ENCODE data around the gene PSMD11. TPM values are rescaled to one million over a fixed set of nuclear protein-coding genes. Genes with fewer than 3 reads are reported as not detected.

PSMD11 gene
- total RNA-seq, 1 experiment from 2014 or later = 212 TPM

DNA sequence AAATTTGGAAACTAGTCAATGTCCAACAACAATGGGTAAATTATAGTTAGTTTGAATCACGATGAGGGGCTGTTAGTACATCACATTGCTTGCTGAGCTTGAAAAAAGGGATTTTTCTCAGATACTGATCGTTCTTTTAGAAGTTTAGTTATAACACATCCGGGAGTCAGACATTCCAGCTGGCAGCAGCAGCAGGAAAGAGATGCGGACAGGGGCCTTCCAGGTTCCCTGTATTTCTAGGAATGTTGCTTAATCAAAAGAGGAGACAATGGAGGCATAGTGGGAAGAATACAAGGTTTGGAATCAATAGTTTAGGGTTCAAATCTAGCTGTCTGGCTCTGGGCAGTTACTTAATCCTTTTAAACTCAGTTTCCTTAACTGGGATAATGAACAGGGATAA lies 70.3 kb downstream of the PSMD11 start:
- Histone ChIP-seq H3K27me3 (ENCODE audit: control insufficient read depth, insufficient read depth, low read length) (peaks cover 9% of the 10 kb centered on the region), H3K4me3 (ENCODE audit: low read depth in 2 of 2, low read length in 2 of 2) (no peak overlapping the region), H3K27ac (ENCODE audit: low read length) (no peak overlapping the region), H3K9me3 (ENCODE audit: control insufficient read depth, insufficient read depth, low read depth, low read length) (no peaks in the 10 kb centered on the region), H3K36me3 (ENCODE audit: control insufficient read depth, insufficient read depth, low read length) (no peaks in the 10 kb centered on the region), H3K4me1 (ENCODE audit: control insufficient read depth, insufficient read depth, low read length) (peaks cover 5% of the 10 kb centered on the region; the same call in 1 of the 2 replicates)
- intact Hi-C loops (cut with micrococcal nuclease; ENCODE audit: unreplicated experiment) (no loop called here), in situ Hi-C loops (cut with HindIII; ENCODE audit: low pct_unique_long_range_greater_than_20kb, low sequenced_read_pairs) (no loop called here)
- TF ChIP-seq SIN3A (IDR thresholded peaks at IDR 0.05; ENCODE audit: borderline replicate concordance, insufficient read depth, low read depth, low read length) (no peak), TCF7L2 (IDR thresholded peaks at IDR 0.05; ENCODE audit: low read depth, low read length) (no peak), REST (IDR thresholded peaks at IDR 0.05; ENCODE audit: insufficient read depth in 1 of 2, low read depth in 2 of 2, low read length in 1 of 2) (no peak), POLR2AphosphoS5 (IDR thresholded peaks at IDR 0.05; ENCODE audit: low read depth, low read length) (no peak), CTCF (IDR thresholded peaks at IDR 0.05) (no peak)
- no peak for ATAC-seq
- no peak for DNase-seq (ENCODE audit: low read depth, low spot score)
- BruUV-seq (replicated peaks) = no TSS peak
- CTCF ChIA-PET = no interaction called here
- POLR2A ChIA-PET = interaction anchor here (0.6 kb wide), 1 partner anchor 460 kb away, joined by 6 read pairs; no protein-coding TSS in a partner anchor

- peaks cover 9% of the 10 kb centered on the region for H3K27me3 ChIP-seq (ENCODE audit: control insufficient read depth, insufficient read depth, low read length)
- no peaks in the 10 kb centered on the region for H3K9me3 ChIP-seq (ENCODE audit: control insufficient read depth, insufficient read depth, low read depth, low read length)
- H3K4me1 ChIP-seq (ENCODE audit: control insufficient read depth, insufficient read depth, low read length) = peaks cover 8% of the 10 kb centered on the region; the same call in 1 of the 2 replicates
- no peak overlapping the region for H3K4me3 ChIP-seq (ENCODE audit: low read depth in 2 of 2, low read length in 2 of 2)
- H3K27ac ChIP-seq (ENCODE audit: low read length) = no peak overlapping the region
- ChIA-PET CTCF (no interaction called here), POLR2A (no interaction called here)
- H3K36me3 ChIP-seq (ENCODE audit: control insufficient read depth, insufficient read depth, low read length) = no peaks in the 10 kb centered on the region
- DNase-seq (ENCODE audit: low read depth, low spot score) (no peak), ATAC-seq (no peak)
- TF ChIP-seq POLR2AphosphoS5 (IDR thresholded peaks at IDR 0.05; ENCODE audit: low read depth, low read length) (no peak), TCF7L2 (IDR thresholded peaks at IDR 0.05; ENCODE audit: low read depth, low read length) (no peak), CTCF (IDR thresholded peaks at IDR 0.05) (no peak), SIN3A (IDR thresholded peaks at IDR 0.05; ENCODE audit: borderline replicate concordance, insufficient read depth, low read depth, low read length) (no peak), REST (IDR thresholded peaks at IDR 0.05; ENCODE audit: insufficient read depth in 1 of 2, low read depth in 2 of 2, low read length in 1 of 2) (no peak)
- intact Hi-C loops (cut with micrococcal nuclease; ENCODE audit: unreplicated experiment) (no loop called here), in situ Hi-C loops (cut with HindIII; ENCODE audit: low pct_unique_long_range_greater_than_20kb, low sequenced_read_pairs) (no loop called here)
- no TSS peak for BruUV-seq (replicated peaks)
These were observed 71.5 kb downstream of the PSMD11 start for GRCh38 chr17:32515677-32516383.

Measured in Panc1 (cell line).